Body of pancreas (tissue), 4 donors: ENCODE measurements around the gene MNT. TPM values are rescaled to one million over a fixed set of nuclear protein-coding genes. Genes with fewer than 3 reads are reported as not detected.

Experiments
- ATAC-seq: fragments of 150-250 bp; one replicate; pipeline ENCODE4 v1.9.1; 2016
- DNase-seq, 4 donors: peaks; one replicate each; pipeline ENCODE4 v3.0.0-alpha.2; 2019
- H3K27ac ChIP-seq, 4 donors: fragments of 200-600 bp; sonication (generic); 1 replicate in 3 of 4; 2 replicates in 1 of 4; pipeline versions ENCODE4 v1.5.1 to v1.6.1; 2016 to 2019; ENCODE audit warnings: mild to moderate bottlenecking in 1 of 4, mixed read lengths in 1 of 4, moderate library complexity in 1 of 4
- H3K27me3 ChIP-seq, 2 donors: fragments of 200-600 bp; sonication (generic); one replicate each; pipeline ENCODE4 v1.6.0; 2016; ENCODE audit warnings: mild to moderate bottlenecking in 1 of 2
- H3K36me3 ChIP-seq, 2 donors: fragments of 200-600 bp; sonication (generic); replicated peaks in 1 of 2; 2 replicates each; pipeline ENCODE4 v1.5.1; 2016; ENCODE audit warnings: low read depth in 2 of 2; ENCODE audit not compliant: insufficient read depth in 1 of 2
- H3K4me1 ChIP-seq: fragments of 200-600 bp; sonication (generic); one replicate; pipeline ENCODE4 v1.6.0; 2016
- H3K4me3 ChIP-seq, 2 donors: fragments of 200-600 bp; sonication (generic); 1 replicate in 1 of 2; 2 replicates in 1 of 2; pipeline ENCODE4 v1.5.1; 2016 to 2019
- H3K9me3 ChIP-seq, 3 donors: fragments of 200-600 bp; sonication (generic); 1 replicate in 2 of 3; 2 replicates in 1 of 3; pipeline ENCODE4 v1.5.1; 2016
- CTCF ChIP-seq, 7 experiments: fragments of 450-650 bp in 4 of 7; fragments of 200-600 bp in 3 of 7; sonication (generic) in 3 of 7; IDR thresholded peaks; one replicate each; pipeline ENCODE4 v1.5.1; 2016 to 2019; ENCODE audit warnings: antibody characterized with exemption in 7 of 7
- POLR2A ChIP-seq, 3 donors: fragments of 450-650 bp; IDR thresholded peaks; one replicate each; pipeline ENCODE4 v1.6.1; 2016; ENCODE audit warnings: antibody characterized with exemption in 3 of 3, mild to moderate bottlenecking in 2 of 3
- WGBS, 2 donors: methylation state at CpG; one replicate each; pipeline ENCODE4 v1.1.5; 2017; 5-methylcytosine and 5-hydroxymethylcytosine counted together
- intact Hi-C: fragments of 100-400 bp; cut with DNase I; formaldehyde crosslinking; loops from one replicate; pipeline ENCODE4 v1.15.1; 2023
- total RNA-seq, 2 donors: library from RNA; depleted of rRNA; stranded (reverse); fragments of >200 nt; gene quantifications; one replicate each; pipeline ENCODE4 v1.1.0, GENCODE V29; 2016

MNT gene
- total RNA-seq, 2 donors from 2014 or later = 5.4 to 12.2 TPM

GRCh38 chr17:2406271-2406902 lies 5.5 kb upstream of the MNT start:
- H3K4me1 ChIP-seq = peaks cover 48% of the 10 kb centered on the region
- WGBS, 2 donors = 78 to 82% methylated on average over 8 of the region's 8 CpGs

GRCh38 chr17:2405247-2405926 lies 4.5 kb upstream of the MNT start:
- ATAC-seq (no peak), DNase-seq (no peak)
- no peak for TF ChIP-seq CTCF (IDR thresholded peaks at IDR 0.05)
- TF ChIP-seq POLR2A (IDR thresholded peaks at IDR 0.05) = no peak
- no peaks in the 10 kb centered on the region for H3K9me3 ChIP-seq
- intact Hi-C loops = no loop called here
- no peaks in the 10 kb centered on the region for H3K36me3 ChIP-seq
- no peaks in the 10 kb centered on the region for H3K27me3 ChIP-seq
- H3K27ac ChIP-seq = peak overlapping the region in 3 of 4 donors; percentile 30 to 77 (median 70)
- H3K4me3 ChIP-seq = no peak overlapping the region
- WGBS, 2 donors = 44 to 47% methylated on average over 14 of the region's 14 CpGs
- peaks cover 48% of the 10 kb centered on the region for H3K4me1 ChIP-seq

More at GRCh38 chr17:2406271-2406902, 5.5 kb upstream of the MNT start:
- Histone ChIP-seq H3K36me3 (no peaks in the 10 kb centered on the region), H3K9me3 (no peaks in the 10 kb centered on the region), H3K27ac (peak overlapping the region; percentile 32 to 70 (median 45)), H3K4me3 (no peak overlapping the region), H3K27me3 (no peaks in the 10 kb centered on the region)
- peak in 1 of 4 donors; percentile 22 for DNase-seq
- TF ChIP-seq POLR2A (IDR thresholded peaks at IDR 0.05) = no peak
- ATAC-seq = no peak
- intact Hi-C loops = no loop called here

DNA sequence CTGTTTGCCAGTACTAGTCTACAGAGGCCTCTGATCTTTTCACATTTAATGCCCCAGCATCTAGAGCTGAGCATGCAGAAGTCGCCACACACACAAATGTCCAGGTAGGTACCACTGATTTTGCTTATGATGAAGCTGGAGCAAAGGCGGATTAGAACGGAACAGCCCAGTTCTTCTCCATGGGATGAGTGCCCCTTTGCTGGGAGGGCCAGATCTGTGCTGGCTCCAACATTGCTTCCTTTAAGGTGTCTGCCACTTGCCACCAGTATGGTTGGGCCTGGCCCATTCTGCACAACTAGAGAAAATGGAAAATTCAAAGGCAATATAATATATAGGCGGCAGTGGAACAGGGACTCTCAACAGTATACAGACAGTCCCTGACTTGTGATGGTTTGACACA lies 2.2 kb upstream of the MNT start:
- H3K4me3 ChIP-seq = no peak overlapping the region
- H3K36me3 ChIP-seq = no peaks in the 10 kb centered on the region
- no peak for DNase-seq
- WGBS, 2 donors = 89 to 90% methylated on average over 4 of the region's 4 CpGs
- H3K27ac ChIP-seq = no peak overlapping the region
- no peaks in the 10 kb centered on the region for H3K9me3 ChIP-seq
- intact Hi-C loops = no loop called here
- H3K27me3 ChIP-seq = no peaks in the 10 kb centered on the region
- TF ChIP-seq CTCF (IDR thresholded peaks at IDR 0.05) (no peak), POLR2A (IDR thresholded peaks at IDR 0.05) (no peak)
- no peak for ATAC-seq
- H3K4me1 ChIP-seq = peaks cover 60% of the 10 kb centered on the region

GRCh38 chr17:2402544-2402943 lies 1.7 kb upstream of the MNT start:
- H3K27ac ChIP-seq = peak overlapping the region; percentile 93 to 100 (median 98)
- no peak overlapping the region for H3K4me3 ChIP-seq
- peak in 1 of 4 donors; percentile 19 for DNase-seq
- no peaks in the 10 kb centered on the region for H3K27me3 ChIP-seq
- no peaks in the 10 kb centered on the region for H3K36me3 ChIP-seq
- H3K4me1 ChIP-seq = peaks cover 65% of the 10 kb centered on the region
- no peaks in the 10 kb centered on the region for H3K9me3 ChIP-seq
- ATAC-seq = no peak
- intact Hi-C loops = no loop called here
- TF ChIP-seq CTCF (IDR thresholded peaks at IDR 0.05) (no peak), POLR2A (IDR thresholded peaks at IDR 0.05) (no peak)
- 26 to 29% methylated on average over 11 to 15 of the region's 15 CpGs for WGBS, 2 donors

DNA sequence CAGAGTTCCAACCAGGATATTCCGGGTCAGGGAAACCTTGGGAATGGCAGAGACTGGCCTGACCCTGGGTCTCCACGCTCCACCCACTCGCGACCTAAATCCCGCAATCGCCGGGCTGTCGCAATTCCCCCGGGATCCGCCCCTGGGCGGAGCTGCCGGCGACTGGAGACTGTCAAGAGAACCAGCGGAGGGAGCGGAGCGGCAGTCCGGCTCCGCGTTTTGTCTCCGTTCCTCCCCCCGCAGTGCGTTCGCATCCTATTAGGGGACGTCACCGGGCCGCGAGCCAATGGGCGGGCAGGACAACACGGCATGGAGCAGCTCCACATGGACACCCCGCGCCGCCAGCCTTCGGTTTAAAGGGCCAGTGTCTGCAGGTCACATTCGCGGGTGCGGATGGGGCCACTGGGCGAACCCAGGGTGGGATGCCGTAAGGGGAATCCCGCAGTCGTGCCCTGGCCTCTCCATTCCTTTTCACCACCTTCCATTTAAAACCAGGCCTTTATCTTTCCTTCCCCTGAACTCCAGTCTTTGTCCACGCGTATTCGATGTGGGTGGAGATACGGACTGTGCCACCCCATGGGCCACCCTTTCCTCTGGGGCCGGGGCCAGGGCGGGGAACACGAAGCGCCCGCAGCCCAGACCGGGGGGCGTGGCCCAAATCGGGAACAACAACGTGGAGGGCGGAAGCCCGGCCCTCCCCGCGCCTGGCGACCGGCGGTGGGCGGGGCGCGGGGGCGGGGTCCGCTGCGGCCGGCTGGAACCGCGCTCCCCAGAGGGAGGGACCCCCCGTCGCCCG lies 764 bp upstream of the MNT start:
- no peaks in the 10 kb centered on the region for H3K9me3 ChIP-seq
- peaks cover 71% of the 10 kb centered on the region for H3K4me1 ChIP-seq
- DNase-seq = peak; percentile 100
- H3K36me3 ChIP-seq = no peaks in the 10 kb centered on the region
- intact Hi-C loops = no loop called here
- H3K27ac ChIP-seq = peak overlapping the region; percentile 93 to 100 (median 98)
- 0 to 1% methylated on average over 20 to 67 of the region's 72 CpGs for WGBS, 2 donors
- TF ChIP-seq CTCF (IDR thresholded peaks at IDR 0.05) (peak in 3 of 7 experiments; percentile 1 to 31 (median 9)), POLR2A (IDR thresholded peaks at IDR 0.05) (peak in 2 of 3 donors; percentile 24 to 40)
- peak overlapping the region in 1 of 2 donors; percentile 11 for H3K4me3 ChIP-seq
- ATAC-seq = peak; percentile 67
- no peaks in the 10 kb centered on the region for H3K27me3 ChIP-seq
